DND-41 (cell line): Measurements from ENCODE around the gene PRSS57.

Experiments used
- EZH2 ChIP-seq: IDR thresholded peaks from 3 replicates; pipeline ENCODE4 v1.6.1; 2012; ENCODE audit warnings: borderline replicate concordance, low read depth, mild to moderate bottlenecking, moderate library complexity, low read length, inconsistent platforms; ENCODE audit not compliant: severe bottlenecking
- TF ChIP-seq, protein P1 (sequence below): IDR thresholded peaks from 2 replicates; pipeline ENCODE4 v1.5.1; 2012; ENCODE audit warnings: borderline replicate concordance, low read length, moderate library complexity, mild to moderate bottlenecking; ENCODE audit not compliant: poor library complexity, severe bottlenecking; ENCODE audit errors: extremely low read depth

DNA sequence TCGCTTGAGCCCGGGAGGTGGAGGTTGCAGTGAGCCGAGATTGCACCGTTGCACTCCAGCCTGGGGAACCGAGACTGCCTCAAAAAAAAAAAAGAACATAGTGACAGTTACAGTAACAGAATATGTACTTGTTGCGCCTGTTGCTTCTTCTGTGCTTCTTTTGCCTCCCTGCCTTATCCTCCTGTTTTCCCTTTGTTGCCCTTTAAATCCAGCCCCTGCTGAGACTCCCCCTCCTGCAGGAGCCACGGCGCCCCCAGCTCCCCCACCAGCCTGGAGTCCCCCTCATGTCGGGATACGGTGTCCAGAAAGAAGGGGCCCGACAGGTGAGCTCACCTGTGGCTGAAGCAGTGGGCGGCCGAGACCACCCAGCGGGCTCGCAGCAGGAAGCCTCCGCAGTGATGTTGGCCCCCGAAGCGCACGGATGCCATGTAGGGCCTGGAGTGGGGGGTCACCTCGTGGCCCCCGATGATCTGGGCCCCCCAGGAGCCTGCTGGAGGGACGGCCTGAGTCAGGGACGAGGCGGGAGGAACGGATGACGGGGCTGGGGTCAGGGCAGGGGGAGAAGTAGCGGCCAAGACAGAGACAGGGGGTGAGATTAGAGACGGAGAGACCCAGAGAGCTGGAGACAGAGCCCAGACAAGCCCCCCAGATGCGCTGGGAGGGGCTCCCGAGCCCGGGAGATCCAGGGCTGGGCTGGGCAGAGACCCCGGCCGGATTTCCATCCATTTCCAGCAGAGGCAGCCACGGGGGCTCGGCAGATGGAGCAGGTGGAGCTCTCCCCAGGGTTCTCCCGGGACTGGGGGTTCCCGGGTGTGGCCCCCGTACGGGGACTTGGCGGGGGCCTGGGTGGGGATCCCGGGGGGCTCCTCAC is 536 bp downstream of the PRSS57 start:
- TF ChIP-seq EZH2 = no peak
- TF ChIP-seq, protein P1, sequence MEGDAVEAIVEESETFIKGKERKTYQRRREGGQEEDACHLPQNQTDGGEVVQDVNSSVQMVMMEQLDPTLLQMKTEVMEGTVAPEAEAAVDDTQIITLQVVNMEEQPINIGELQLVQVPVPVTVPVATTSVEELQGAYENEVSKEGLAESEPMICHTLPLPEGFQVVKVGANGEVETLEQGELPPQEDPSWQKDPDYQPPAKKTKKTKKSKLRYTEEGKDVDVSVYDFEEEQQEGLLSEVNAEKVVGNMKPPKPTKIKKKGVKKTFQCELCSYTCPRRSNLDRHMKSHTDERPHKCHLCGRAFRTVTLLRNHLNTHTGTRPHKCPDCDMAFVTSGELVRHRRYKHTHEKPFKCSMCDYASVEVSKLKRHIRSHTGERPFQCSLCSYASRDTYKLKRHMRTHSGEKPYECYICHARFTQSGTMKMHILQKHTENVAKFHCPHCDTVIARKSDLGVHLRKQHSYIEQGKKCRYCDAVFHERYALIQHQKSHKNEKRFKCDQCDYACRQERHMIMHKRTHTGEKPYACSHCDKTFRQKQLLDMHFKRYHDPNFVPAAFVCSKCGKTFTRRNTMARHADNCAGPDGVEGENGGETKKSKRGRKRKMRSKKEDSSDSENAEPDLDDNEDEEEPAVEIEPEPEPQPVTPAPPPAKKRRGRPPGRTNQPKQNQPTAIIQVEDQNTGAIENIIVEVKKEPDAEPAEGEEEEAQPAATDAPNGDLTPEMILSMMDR = no peak
